ENCODE results near the gene KNTC1.
"Not testable (repeated sequence)": the region's sequence is repeated elsewhere in the genome, so short reads cannot be mapped to it uniquely, and the experiment has no call there.

Gene KNTC1, protein sequence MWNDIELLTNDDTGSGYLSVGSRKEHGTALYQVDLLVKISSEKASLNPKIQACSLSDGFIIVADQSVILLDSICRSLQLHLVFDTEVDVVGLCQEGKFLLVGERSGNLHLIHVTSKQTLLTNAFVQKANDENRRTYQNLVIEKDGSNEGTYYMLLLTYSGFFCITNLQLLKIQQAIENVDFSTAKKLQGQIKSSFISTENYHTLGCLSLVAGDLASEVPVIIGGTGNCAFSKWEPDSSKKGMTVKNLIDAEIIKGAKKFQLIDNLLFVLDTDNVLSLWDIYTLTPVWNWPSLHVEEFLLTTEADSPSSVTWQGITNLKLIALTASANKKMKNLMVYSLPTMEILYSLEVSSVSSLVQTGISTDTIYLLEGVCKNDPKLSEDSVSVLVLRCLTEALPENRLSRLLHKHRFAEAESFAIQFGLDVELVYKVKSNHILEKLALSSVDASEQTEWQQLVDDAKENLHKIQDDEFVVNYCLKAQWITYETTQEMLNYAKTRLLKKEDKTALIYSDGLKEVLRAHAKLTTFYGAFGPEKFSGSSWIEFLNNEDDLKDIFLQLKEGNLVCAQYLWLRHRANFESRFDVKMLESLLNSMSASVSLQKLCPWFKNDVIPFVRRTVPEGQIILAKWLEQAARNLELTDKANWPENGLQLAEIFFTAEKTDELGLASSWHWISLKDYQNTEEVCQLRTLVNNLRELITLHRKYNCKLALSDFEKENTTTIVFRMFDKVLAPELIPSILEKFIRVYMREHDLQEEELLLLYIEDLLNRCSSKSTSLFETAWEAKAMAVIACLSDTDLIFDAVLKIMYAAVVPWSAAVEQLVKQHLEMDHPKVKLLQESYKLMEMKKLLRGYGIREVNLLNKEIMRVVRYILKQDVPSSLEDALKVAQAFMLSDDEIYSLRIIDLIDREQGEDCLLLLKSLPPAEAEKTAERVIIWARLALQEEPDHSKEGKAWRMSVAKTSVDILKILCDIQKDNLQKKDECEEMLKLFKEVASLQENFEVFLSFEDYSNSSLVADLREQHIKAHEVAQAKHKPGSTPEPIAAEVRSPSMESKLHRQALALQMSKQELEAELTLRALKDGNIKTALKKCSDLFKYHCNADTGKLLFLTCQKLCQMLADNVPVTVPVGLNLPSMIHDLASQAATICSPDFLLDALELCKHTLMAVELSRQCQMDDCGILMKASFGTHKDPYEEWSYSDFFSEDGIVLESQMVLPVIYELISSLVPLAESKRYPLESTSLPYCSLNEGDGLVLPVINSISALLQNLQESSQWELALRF (N-terminal part only)

GRCh38 chr12:122526683-122527477 is at the start of gene KNTC1, which contains the start of gene RSRC2:
Gene KNTC1, plus strand, starts transcription at chr12:122527249. Its CDS starts 2,815 bp downstream, at chr12:122530064.
Gene RSRC2, minus strand, starts transcription at chr12:122526936. Its CDS starts 83 bp downstream, at chr12:122526853.
- H3K27me3 Mint-ChIP-seq: no peaks in the 10 kb centered on the region
- H3K36me3 Mint-ChIP-seq: peaks cover 13% of the 10 kb centered on the region
- no peak within 1 kb of the TSS for H3K4me3 Mint-ChIP-seq
- H3K27ac Mint-ChIP-seq: no peak within 1 kb of the TSS
- H3K9me3 Mint-ChIP-seq (ENCODE audit: low read depth): no peaks in the 10 kb centered on the region
- H3K4me1 Mint-ChIP-seq (ENCODE audit: low read depth): peaks cover 28% of the 10 kb centered on the region

DNA sequence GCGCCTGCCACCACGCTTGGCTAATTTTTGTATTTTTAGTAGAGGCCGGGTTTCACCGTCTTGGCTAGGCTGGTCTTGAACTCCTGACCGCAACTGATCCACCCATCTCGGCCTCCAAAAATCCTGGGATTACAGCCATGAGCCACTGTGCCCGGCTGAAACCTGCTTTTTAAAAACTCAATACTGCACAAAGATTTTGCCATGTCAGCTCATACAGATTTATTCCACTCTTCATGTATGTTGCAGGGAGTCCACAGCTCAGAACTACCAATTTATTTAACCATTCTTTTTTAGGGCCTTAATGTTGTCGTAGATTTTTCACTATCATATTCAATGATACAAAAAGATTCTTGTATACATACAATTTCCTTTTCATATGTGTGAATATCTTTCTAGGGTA is 46.3 kb upstream of the KNTC1 start:
- H3K4me3 Mint-ChIP-seq: no peak overlapping the region
- no peaks in the 10 kb centered on the region for H3K27me3 Mint-ChIP-seq
- H3K9me3 Mint-ChIP-seq (ENCODE audit: low read depth): no peaks in the 10 kb centered on the region
- no peak overlapping the region for H3K27ac Mint-ChIP-seq
- peaks cover 5% of the 10 kb centered on the region for H3K4me1 Mint-ChIP-seq (ENCODE audit: low read depth)
- H3K36me3 Mint-ChIP-seq: peaks cover 11% of the 10 kb centered on the region

DNA sequence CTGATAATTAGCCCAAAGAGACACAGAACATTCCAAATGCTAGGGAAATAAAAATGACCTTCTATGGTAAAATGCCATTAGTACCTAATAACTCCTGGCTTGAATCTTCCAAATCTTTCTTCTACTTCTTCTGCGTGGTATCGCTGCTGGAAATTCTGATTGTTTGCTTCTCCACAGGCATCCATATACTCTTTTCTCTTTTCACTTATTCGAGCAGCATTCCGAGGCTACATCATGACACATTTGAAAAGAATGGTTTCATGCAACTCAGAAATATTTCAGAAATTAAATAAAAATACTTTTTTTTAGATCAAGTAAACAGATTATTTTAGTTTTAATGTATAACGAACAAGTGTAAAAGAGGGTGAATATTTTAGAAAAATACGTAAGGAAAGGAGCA is 45.2 kb upstream of the KNTC1 start:
- H3K27me3 Mint-ChIP-seq: no peaks in the 10 kb centered on the region
- peak overlapping the region; percentile 11 for H3K27ac Mint-ChIP-seq
- no peak overlapping the region for H3K4me3 Mint-ChIP-seq
- H3K9me3 Mint-ChIP-seq (ENCODE audit: low read depth): no peaks in the 10 kb centered on the region
- H3K36me3 Mint-ChIP-seq: peaks cover 11% of the 10 kb centered on the region
- H3K4me1 Mint-ChIP-seq (ENCODE audit: low read depth): peaks cover 3% of the 10 kb centered on the region

DNA sequence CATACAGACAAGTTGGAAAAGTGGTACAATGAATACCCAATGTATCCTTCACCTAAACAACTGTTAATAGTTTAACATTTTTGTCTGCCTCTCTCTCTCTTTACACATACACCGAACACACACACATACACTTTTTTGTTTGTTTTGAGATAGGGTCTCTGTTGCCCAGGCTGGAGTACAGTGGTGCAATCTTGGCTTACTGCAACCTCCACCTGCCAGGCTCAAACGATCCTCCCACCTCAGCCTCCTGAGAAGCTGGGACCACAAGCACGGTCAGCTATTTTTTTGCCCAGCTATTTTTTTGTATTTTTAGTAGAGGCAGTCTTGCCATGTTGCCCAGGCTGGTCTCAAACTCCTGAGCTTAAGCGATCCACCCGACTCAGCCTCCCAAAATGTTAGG is 43.1 kb upstream of the KNTC1 start:
- Mint-ChIP-seq H3K9me3 (ENCODE audit: low read depth) (no peaks in the 10 kb centered on the region), H3K36me3 (peaks cover 9% of the 10 kb centered on the region), H3K4me3 (no peak overlapping the region), H3K27me3 (no peaks in the 10 kb centered on the region), H3K4me1 (ENCODE audit: low read depth) (peaks cover 3% of the 10 kb centered on the region), H3K27ac (peak overlapping the region; percentile 1)

DNA sequence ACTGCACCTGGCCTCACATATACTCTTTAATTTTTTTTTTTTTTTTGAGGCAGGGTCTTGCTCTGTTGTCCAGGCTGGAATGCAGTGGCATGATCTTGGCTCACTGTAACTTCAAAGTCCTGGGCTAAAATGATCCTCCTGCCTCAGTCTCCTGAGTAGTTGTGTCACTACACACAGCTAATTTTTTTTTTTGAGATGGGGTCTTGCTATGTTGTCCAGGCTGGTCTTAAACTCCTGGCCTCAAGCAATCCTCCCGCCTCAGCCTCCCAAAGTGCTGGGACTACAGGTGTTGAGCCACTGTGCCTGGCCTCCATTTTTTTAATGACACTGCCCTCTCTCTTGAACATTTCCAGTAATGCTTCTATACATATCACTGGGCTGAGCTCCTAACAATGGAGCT is 42.7 kb upstream of the KNTC1 start:
- not testable (repeated sequence) for H3K27me3 Mint-ChIP-seq; H3K9me3 Mint-ChIP-seq (ENCODE audit: low read depth); H3K4me3 Mint-ChIP-seq; H3K4me1 Mint-ChIP-seq (ENCODE audit: low read depth)
- H3K36me3 Mint-ChIP-seq: peaks cover 13% of the 10 kb centered on the region
- peak overlapping the region; percentile 41 for H3K27ac Mint-ChIP-seq

GRCh38 chr12:122486360-122486759 is 40.7 kb upstream of the KNTC1 start:
- not testable (repeated sequence) for H3K27ac Mint-ChIP-seq; H3K9me3 Mint-ChIP-seq (ENCODE audit: low read depth); H3K27me3 Mint-ChIP-seq; H3K4me3 Mint-ChIP-seq; H3K4me1 Mint-ChIP-seq (ENCODE audit: low read depth)
- peaks cover 17% of the 10 kb centered on the region for H3K36me3 Mint-ChIP-seq

- Mint-ChIP-seq H3K36me3 (peaks cover 17% of the 10 kb centered on the region), H3K9me3 (ENCODE audit: low read depth) (no peaks in the 10 kb centered on the region), H3K27ac (no peak overlapping the region), H3K4me3 (no peak overlapping the region), H3K27me3 (no peaks in the 10 kb centered on the region), H3K4me1 (ENCODE audit: low read depth) (peaks cover 3% of the 10 kb centered on the region)
These were observed 40.1 kb upstream of the KNTC1 start for GRCh38 chr12:122486805-122487426.

- H3K4me3 Mint-ChIP-seq; H3K27ac Mint-ChIP-seq; H3K4me1 Mint-ChIP-seq (ENCODE audit: low read depth); H3K27me3 Mint-ChIP-seq; H3K9me3 Mint-ChIP-seq (ENCODE audit: low read depth): not testable (repeated sequence)
- H3K36me3 Mint-ChIP-seq: peaks cover 17% of the 10 kb centered on the region
These were observed 39.2 kb upstream of the KNTC1 start for GRCh38 chr12:122487807-122488206.

DNA sequence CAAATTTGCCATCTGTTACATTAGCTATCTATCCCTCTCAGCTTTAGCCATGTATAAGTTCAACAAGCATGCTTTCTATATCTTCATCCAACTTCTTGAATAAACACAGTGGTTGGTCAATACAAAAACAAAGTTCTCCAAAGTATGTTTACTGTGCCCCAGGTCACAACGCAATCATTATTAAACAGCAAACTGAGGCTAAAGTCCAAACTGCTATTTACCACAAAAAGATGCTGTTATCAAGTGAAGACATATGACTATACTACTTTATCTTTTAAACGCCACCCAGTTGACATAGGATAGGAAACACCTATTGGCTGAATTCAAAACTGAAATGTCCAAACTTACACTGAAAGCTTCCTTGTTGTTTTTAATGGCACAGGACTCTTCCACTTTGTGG is 38.0 kb upstream of the KNTC1 start:
- Mint-ChIP-seq H3K36me3 (peaks cover 17% of the 10 kb centered on the region), H3K27me3 (no peaks in the 10 kb centered on the region), H3K4me3 (no peak overlapping the region), H3K4me1 (ENCODE audit: low read depth) (peaks cover 7% of the 10 kb centered on the region), H3K9me3 (ENCODE audit: low read depth) (no peaks in the 10 kb centered on the region), H3K27ac (no peak overlapping the region)

GRCh38 chr12:122491991-122492390 is 35.1 kb upstream of the KNTC1 start:
- no peaks in the 10 kb centered on the region for H3K9me3 Mint-ChIP-seq (ENCODE audit: low read depth)
- peaks cover 14% of the 10 kb centered on the region for H3K4me1 Mint-ChIP-seq (ENCODE audit: low read depth)
- peaks cover 12% of the 10 kb centered on the region for H3K36me3 Mint-ChIP-seq
- no peak overlapping the region for H3K4me3 Mint-ChIP-seq
- H3K27ac Mint-ChIP-seq: no peak overlapping the region
- H3K27me3 Mint-ChIP-seq: no peaks in the 10 kb centered on the region

DNA sequence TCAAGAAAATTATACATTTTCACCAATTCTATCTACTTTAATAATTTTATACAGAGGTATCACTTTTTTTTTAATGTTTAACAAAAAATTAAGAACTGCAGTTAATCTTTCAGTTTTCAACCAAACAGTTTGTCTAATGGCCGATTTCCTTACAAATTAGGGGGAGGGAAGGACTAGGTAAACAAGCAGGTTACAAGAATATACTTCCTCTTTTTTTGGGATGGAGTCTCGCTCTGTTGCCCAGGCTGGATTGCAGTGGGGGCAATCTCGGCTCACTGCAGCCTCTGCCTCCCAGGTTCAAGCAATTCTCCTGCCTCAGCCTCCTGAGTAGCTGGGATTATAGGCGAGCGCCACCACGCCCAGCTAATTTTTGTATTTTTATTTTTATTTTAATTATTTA is 33.8 kb upstream of the KNTC1 start:
- not testable (repeated sequence) for H3K27me3 Mint-ChIP-seq; H3K9me3 Mint-ChIP-seq (ENCODE audit: low read depth); H3K27ac Mint-ChIP-seq; H3K4me3 Mint-ChIP-seq
- H3K4me1 Mint-ChIP-seq (ENCODE audit: low read depth): peaks cover 17% of the 10 kb centered on the region
- H3K36me3 Mint-ChIP-seq: peaks cover 12% of the 10 kb centered on the region

DNA sequence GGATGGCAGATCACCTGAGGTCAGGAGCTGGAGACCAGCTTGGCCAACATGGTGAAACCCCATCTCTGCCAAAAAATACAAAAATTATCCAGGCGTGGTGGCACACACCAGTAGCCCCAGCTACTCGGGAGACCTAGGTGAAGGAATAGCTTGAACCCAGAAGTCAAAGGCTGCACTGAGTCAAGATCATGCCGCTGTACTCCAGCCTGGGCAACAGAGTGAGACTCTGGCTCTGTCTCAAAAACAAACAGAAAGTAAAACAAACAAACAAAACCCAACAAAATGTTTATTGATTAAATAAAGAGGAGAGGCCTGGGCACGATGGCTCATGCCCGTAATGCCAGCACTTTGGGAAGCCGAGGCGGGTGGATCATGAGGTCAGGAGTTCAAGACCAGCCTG is 31.8 kb upstream of the KNTC1 start:
- H3K4me3 Mint-ChIP-seq: no peak overlapping the region

GRCh38 chr12:122499991-122500684 is 26.9 kb upstream of the KNTC1 start:
- peaks cover 40% of the 10 kb centered on the region for H3K4me1 Mint-ChIP-seq (ENCODE audit: low read depth)
- H3K9me3 Mint-ChIP-seq (ENCODE audit: low read depth): no peaks in the 10 kb centered on the region
- peak overlapping the region; percentile 94 for H3K4me3 Mint-ChIP-seq
- H3K27ac Mint-ChIP-seq: peak overlapping the region; percentile 96
- H3K27me3 Mint-ChIP-seq: no peaks in the 10 kb centered on the region
- peaks cover 4% of the 10 kb centered on the region for H3K36me3 Mint-ChIP-seq

More for the DNA sequence above, 31.8 kb upstream of the KNTC1 start:
- Mint-ChIP-seq H3K27me3 (no peaks in the 10 kb centered on the region), H3K27ac (no peak overlapping the region), H3K36me3 (peaks cover 8% of the 10 kb centered on the region), H3K4me1 (ENCODE audit: low read depth) (peaks cover 32% of the 10 kb centered on the region), H3K9me3 (ENCODE audit: low read depth) (no peaks in the 10 kb centered on the region)
